NCI-H2227 treated with DMSO at 0.1 percent for 48 hours (cell line): ENCODE measurements around the gene SPNS3.

Experiments
- DNase-seq: peaks from one replicate; lab custom pipeline; 2025; lab: John Stamatoyannopoulos, UW

SPNS3 gene

DNA sequence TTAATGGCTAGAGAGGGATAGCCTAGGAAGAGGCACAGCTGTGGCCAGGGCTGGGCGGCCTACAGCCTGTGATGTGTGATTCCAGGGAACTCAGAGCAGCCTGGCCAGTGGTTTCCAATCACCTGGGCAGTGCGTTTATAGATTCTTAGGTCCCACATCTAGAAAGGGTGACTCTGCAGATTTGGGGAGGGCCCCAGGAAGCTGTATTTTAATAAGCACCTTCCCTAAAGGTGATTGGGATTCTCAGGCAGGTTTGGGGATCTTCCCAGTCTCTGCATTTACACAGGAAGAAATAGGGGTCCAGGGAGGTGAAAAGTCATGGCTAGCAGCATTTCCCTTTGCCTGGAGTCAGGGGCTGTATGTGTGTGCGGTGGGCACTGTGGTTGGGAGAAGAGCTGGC is 74.5 kb downstream of the SPNS3 start:
- no peak for DNase-seq

DNA sequence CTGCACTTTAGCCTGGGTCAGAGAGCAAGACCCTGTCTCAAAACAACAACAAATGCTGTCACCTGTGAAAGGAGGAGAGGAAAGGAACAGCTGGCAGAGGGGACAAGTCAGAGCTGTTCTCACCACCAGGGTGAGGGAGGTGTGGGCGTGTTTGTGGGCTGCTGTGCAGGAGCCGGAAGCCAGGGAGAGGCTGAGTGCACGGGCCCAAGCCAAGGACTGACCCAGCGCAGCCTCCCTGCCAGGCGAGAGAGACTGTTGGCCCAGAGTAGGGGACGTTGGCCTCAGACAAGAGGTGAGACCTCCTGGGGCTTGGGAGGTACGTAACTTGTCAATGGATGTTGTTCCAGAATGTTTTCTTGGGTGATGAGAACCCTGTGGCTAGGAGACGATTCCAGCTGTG is 75.7 kb downstream of the SPNS3 start:
- DNase-seq, result no peak

DNA sequence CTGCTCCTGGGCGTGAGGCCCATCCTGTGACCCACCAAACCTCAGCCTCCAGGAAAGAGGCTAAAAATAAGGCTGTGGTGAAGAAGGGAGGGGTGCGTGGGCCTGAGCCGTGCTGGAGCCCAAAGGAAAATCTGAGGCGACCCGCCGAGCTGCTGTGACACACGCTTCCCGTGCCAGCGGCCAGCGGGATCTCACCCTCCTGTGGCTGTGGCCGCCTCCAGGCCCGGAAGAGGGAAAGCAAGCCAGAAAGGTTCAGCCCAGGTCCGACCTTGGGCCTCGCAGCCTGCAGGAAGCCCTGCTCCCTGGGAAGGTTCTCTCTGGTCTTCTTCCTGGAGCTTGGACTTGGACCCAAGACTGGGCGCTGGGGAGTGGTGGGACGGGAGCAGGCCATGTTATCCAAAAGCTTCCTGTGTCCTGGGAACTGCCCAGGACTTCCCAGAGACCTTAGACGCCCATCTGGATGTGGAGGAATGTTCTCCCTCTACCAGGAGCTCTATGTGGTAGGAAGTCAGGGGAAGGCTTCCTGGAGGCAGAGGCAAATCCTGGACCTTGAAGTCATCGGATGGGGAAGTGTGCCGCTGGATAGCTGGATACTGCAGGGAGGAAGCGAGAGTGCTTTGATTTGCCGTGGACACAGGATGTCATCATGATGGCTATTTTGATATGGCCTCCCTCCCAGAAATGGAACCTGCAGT is 76.3 kb downstream of the SPNS3 start:
- DNase-seq, result no peak

- DNase-seq, result no peak
These were observed 76.8 kb downstream of the SPNS3 start for GRCh38 chr17:4510618-4510941.

- no peak for DNase-seq
These were observed 77.6 kb downstream of the SPNS3 start for GRCh38 chr17:4511199-4511932.

GRCh38 chr17:4512156-4513112 is 78.7 kb downstream of the SPNS3 start:
- no peak for DNase-seq

- no peak for DNase-seq
These were observed 79.6 kb downstream of the SPNS3 start for GRCh38 chr17:4513113-4514032.

DNA sequence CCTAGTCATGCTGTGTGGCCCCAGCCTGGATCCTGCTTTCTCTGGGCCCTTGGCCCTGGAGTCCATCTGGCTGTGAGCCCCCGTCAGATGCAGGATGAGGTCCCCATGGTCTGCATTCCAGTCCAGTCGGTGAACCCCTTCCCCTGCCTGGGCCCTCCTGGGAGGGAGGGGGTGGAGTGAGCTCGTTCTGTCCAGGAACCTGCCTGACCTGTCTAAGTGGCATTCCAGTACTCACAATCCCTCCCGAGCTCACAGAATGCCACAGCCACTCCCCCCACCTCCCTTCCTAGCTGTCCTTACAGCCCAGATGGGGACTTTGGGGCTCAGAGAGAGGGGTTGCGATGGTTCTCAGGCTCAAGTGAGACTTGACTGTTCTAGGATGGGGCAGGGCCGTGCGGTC is 80.5 kb downstream of the SPNS3 start:
- no peak for DNase-seq

DNA sequence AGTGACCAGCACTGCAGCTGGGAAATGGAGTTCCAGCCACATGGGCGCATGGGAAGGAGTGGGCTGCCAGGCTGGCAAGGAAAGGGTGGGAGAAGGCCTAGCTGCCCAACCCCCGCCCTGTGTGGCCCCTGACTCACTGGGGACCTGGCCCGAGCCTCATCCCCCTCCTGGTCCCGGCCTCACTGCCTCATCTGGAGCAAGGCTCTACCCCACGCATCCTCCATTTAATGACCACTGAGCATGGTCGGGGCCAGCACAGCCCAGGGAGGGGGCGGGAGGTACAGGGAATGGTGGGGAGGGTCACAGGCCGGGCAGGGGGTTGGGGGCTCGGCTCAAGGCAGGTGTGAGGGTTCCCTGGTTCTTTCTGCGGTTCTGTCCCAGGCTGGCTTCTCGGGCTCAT is 81.0 kb downstream of the SPNS3 start:
- no peak for DNase-seq

GRCh38 chr17:4515501-4515900 is 81.8 kb downstream of the SPNS3 start:
- DNase-seq, result no peak

- DNase-seq, result no peak
These were observed 83.0 kb downstream of the SPNS3 start for GRCh38 chr17:4516735-4517134.

DNA sequence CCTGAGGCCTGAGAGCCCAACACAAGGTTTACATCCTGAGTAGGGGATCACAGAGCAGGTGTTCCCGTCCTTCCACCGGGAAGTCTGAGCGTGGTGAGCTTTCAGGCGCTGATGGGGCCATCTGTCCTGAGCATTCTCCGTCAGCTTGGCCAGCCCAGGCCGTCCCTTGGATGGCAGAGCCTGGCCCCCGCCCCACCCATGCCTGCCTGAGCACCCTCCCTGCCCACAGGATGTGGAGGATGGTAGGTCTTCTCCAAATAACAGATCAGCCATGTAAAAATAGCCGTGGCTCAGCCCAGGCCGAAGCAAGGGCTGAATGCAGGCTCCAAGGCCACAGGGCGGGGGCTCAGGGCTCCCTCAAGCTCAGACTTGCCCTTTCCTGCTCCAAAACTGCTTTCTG is 85.2 kb downstream of the SPNS3 start:
- no peak for DNase-seq

DNA sequence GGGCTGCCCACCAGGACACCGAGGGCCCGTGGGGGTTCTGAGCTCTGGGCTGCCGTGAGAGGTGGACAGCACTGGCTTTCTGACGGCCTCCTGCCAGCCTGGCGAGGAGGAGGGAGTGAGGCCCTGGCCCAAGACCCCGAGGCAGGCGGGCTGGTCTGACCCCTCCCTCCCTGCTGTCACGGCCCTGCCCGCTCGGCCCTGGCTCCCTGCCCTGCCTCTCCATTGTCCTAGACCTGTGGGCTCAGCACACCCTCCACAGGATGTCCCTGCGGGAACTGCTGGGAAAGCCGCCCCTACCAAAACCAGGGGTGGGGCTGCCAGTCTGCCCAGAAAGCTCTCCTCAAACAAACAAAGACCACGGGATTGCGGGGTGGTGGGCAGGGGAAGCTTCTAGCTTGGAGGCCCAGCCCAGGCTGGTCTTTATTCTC is 85.6 kb downstream of the SPNS3 start:
- no peak for DNase-seq

- DNase-seq, result no peak
These were observed 86.5 kb downstream of the SPNS3 start for GRCh38 chr17:4520060-4520893.

- no peak for DNase-seq
These were observed 87.3 kb downstream of the SPNS3 start for GRCh38 chr17:4520894-4521600.

DNA sequence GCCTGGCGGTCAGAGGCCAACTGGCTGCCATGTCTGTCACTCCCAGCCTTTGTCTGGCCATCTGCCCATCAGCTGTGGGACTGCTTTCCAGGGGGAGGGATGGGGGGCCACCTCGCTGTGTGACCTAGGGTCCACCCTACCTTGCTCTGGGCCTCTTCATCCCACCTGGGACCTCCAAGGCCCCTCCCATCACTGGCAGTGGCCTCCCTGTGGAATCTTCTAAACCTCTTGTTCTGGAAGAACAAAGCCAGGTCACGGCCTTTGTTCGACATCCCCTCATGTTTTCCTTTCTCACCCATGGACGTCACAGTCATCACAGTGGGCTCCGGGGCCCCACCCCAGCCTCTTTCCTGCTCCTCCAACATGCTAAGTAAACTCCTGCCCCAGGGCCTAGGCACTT is 88.9 kb downstream of the SPNS3 start:
- DNase-seq, result no peak

GRCh38 chr17:4523946-4524345 is 90.2 kb downstream of the SPNS3 start:
- no peak for DNase-seq

DNA sequence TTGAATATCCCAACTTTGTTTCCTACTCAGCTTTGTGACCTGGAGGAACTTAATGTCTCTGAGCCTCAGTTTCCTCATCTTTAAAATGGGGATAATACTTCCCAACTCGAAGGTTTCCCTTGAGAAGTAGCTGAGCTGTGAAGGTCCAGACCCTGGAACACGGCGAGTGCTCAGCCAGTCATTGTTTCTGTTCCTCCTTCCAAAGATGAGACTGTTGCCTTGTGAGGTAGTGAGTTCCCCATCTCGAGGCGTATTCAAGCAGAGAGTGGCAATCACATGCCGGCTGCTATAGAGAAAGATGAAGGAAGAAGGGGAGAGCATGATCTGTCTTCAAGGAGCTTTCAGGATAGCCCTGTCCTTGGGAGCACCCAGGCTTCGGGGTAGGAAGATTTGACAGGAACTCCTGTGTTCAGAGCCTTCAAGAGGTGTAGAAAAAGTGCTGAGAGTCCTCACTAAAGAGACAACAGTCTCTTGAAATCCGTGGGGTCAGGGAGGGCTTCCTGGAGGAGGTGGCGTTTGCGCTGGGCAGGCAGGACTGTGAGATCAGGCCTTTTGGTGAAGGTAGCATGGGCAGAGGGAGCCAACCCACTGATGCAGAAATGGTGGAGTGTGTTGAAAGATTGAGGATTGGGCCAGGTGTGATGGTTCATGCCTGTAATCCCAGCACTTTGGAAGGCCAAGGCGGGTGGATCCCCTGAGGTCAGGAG is 92.1 kb downstream of the SPNS3 start:
- DNase-seq, result no peak

GRCh38 chr17:4527134-4527533 is 93.4 kb downstream of the SPNS3 start:
- DNase-seq, result no peak
